Muscle of back (tissue), 11 donors: ENCODE measurements around the gene KRT72. TPM values are rescaled to one million over a fixed set of nuclear protein-coding genes. Genes with fewer than 3 reads are reported as not detected.

Experiments used
- DNase-seq, 3 donors: peaks; one replicate each; pipeline versions ENCODE4 v3.0.0 to v3.0.0-alpha.2; 2013
- polyA plus RNA-seq, 10 donors: library from polyadenylated mRNA; unstranded; fragments of 120-200 nt; gene quantifications; one replicate each; pipeline ENCODE4 v1.2.1, GENCODE V29; 2013; ENCODE audit not compliant: insufficient read length in 10 of 10

The KRT72 gene
- polyA plus RNA-seq, 10 donors, result 0.30 to 1.5 TPM; not detected in 8

DNA sequence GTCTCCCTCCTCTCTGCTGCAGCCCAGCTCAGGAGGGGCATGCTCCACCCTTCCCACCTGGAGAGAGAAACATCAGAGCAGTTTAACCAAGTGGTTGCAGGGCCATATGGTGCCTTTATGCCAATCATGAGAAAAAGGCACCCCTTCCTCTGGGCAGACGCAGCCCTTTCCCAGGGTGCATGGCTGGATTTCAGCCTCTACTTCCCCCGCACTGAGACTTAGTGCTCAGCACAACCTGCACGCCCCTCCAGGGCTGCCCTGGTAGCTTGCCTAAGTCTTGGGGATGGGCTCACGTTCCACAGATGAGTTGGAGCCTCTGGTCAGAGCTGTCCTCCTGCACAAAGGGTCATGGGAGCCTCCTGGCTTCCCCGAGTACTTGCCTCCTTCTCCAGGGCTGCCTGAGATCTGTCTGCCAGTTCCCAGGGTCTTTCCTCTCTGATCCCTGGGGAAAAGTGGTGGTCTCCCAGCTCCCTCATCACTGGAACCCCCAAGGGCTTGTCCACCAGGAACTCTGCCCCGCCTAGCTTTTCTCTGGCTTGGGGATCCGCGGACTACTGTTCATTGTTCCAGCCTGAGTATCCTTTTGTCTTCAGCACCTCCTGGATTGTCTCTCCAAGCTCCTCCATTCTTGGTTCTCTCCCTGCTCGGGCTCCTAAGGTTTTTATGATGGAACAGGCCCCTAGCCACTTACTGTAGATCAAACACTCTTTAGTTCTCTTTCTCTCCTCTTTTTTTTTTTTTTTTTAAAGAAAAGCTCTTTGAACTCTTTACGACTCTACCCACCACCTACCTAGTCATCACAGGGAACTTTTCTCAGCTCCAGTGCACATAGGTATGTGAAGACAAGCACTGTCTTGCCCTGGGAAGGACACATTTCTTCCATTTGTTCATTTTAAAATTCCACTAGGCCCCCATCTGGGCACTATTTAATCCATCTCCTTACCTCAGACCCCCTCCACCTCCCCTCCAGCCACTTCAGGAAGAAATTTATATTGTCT, 21.5 kb downstream of the KRT72 start:
- DNase-seq, result no peak

DNA sequence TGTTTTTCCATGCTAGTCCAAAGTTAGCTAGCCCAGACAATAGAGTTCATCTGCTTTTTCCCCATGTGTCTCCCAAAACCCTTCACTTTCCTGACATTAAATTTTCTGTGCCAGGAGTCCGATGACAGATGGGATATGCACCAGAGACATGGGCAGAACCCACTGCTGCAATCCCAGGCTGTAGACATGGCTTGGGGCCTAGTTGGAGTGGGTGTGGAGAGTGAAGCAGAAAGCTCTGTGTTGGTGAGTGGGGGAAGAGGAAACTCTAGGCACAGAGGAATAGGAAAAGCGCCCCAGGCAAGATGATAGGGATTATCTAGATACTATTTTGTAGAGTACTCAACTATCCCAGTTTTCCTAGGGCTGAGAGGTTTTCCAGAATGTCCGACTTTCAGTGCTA, 22.8 kb downstream of the KRT72 start:
- no peak for DNase-seq

DNA sequence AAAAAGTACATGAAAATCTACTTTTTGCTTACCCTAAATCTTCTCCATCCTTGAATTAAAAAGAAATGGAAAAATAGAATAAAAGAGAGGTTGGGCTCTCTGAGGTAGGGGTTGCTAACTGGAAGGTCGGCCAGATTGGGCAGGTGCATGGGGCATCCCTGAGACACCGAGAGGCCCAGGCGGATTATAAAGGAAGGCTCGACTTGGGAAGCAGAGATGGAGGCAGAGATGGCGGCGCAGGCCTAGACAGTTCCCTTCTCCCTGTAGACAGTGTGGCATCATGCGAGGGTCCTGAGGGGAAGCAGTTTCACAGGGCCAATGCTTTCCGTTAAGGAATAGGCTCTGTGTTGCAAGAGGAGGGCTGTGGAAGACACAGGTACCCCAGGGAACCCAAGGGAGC, 23.9 kb downstream of the KRT72 start:
- no peak for DNase-seq

DNA sequence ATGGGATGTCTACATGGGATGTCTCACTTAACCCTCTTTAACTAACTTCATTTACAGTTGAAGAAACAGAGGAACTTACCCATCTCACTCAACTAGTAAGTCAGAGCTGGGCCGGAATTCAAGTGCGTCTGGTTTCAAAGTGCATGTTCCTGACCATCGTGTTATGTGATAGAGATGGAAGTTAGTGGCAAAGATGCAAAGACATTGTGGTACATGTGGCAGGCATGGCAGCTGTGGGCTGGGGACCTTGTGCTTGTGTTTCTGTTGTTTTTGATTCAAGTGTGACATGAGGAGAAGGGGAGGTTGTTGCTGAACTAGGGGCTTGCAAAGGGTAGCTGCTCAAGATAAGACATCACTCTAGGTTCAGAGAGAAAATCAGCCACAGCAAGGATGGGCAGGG, 25.3 kb downstream of the KRT72 start:
- DNase-seq, result no peak

DNA sequence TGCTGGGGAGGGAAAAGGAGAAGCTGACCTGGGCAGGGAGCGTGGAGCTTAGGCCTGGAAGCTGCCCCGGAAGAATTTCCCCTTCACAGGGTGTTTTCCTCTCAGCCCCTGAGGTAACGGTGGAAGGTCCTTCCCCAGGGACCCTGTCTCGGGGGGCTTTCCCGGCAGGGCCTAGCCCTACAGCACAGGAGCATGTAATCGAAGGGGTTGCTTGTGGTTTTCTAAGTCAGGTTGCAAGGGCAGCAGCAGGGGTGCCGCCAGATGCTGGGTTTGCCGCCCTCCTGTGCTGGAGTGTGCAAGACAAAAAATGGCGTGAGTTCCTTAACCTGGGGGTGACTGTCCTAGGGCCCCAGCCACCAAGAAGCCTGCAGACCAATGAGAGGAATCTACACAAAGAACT, 26.0 kb downstream of the KRT72 start:
- DNase-seq, result no peak

DNA sequence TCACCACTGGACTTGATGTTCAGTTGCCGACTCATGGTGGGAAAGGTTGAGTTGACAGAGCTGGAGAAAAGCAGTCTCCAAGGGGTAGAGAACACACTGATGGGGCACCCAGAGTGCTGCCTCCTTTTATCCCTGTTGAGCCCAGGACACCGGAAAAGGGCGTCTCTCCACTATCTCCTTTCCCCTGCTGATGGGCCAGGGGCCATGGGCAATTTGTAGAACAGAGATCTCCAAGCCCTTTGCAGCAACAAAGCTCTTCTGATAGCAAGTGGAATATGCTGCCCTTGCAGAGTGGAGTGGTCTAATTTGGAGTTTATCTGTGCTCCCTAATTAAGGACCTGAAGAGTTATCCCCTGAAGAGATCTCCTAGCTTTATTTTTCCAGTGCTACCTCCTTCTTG, 27.5 kb downstream of the KRT72 start, which contains the start of gene KRT74:
TSS of gene KRT74 (minus strand) at position 101 of the 400 bp plus-strand sequence. CDS start at position 35, 66 bp downstream.
- DNase-seq, result no peak

DNA sequence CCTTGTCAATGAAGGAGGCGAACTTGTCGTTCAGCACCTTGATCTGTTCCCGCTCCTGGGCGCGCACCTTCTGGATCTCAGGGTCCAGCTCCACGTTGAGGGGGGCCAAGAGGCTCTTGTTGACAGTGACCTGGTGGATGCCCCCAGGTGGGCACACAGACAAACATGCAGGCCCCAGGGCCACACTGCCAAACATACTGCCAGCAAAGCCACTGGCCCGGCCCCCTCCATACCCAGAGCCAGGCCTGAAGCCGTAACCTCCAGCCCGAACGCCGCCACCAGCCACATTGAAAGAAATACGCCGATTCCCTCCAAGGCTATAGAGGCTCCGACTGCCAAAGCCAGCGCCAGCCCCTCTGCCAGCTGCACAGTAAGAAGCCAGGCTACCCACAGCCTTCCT, 28.0 kb downstream of the KRT72 start:
- DNase-seq, result no peak

DNA sequence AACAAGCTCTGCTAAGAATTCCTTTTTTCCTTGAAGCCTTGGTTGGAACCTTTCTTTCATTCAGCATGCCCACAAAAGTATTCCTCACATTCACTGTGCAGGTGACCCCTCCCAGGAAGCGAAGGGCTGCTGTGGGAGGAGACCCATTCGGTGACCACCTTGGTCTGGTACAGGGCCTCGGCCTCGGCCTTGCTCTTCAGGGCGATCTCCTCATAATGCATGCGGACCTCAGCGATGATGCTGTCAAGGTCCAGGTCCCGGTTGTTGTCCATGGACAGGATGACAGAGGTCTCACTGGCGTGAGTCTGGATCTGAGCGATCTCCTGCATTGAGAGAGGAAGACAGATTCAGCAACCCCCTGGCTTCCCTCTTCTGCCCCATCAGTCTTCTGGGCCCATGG, 30.8 kb downstream of the KRT72 start:
- DNase-seq, result no peak

DNA sequence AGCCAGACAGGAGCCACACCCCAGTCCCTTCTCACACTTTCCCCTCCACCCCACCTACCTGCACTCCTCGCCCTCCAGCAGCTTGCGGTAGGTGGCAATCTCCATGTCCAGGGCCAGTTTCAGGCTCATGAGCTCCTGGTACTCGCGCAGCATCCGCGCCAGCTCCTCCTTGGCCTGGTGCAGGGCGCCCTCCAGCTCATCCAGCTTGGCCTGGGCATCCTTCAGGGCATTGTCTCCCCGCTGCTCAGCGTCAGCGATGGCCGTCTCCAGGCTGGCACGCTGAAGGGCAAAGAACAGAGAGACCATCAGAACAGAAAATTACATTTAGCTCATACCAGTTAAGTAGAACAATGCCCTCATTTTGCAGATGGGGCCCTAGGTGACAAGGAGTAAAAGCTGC, 33.2 kb downstream of the KRT72 start:
- no peak for DNase-seq

DNA sequence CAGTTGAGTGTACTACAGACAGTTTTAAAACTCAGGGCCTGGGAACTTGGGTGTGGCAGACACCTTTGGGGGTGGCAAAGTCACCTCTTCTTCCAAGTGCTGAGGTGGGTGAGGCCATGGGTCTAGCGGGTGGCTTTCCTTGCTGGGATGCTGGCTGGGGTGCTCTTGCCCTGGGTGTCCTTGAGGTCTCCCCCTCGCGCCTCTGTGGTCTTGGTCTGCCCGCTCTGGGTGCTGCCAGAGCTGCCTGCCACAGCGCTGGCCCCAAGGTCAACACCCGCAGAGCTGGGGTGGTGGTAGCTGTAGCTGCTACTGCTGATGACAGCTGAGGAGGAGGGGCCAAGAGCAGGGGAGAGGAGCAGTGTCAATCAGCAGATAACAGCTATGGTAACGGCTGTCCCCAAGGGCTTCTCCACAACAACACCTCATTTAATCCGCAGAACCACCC, 34.4 kb downstream of the KRT72 start:
- DNase-seq, result no peak

DNA sequence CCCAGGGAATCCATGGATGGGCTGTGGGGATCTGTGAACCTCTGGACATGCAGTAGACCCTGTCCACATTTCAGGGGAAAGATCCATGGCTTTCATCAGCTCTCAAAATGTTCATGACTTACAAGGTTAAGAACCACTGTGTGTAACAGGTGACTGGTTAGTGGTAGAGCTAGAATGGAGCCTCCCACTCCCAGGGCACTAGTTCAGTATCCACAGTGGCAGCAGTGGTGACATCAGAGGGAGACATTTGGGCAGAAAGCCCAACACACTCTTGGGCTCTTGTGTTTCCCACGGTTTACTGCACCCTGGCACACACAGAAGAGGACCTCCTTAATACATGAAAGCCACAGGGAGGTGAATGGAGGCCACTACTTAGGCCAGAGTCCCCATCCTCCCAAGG, 36.7 kb downstream of the KRT72 start:
- no peak for DNase-seq

DNA sequence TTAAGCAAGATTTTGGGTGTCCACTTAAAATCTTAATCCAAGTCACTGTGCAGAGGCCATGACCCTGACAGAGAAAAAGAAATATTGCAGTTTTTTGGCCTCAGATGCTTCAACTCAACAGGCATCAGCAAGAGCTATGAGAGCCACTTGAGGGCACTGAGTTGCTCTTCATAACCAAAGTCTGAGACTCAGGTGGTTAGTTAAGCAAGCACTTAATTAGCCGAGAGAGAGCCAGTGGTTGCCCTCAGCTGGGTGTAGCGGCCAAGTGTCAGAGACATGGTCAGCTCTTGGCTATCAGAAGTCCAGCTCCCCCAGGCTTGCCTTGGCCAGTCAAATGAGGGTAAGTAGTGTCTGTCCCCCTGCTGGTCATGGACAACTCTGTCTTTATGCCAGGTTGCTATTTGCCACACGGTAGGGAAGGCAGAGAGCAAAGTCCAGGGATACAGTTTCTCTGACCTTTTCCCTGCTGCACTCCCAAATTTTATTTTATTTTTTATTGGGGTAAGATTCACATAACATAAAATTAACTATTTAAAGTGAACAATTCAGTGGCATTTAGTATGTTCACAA, 39.3 kb downstream of the KRT72 start:
- no peak for DNase-seq

DNA sequence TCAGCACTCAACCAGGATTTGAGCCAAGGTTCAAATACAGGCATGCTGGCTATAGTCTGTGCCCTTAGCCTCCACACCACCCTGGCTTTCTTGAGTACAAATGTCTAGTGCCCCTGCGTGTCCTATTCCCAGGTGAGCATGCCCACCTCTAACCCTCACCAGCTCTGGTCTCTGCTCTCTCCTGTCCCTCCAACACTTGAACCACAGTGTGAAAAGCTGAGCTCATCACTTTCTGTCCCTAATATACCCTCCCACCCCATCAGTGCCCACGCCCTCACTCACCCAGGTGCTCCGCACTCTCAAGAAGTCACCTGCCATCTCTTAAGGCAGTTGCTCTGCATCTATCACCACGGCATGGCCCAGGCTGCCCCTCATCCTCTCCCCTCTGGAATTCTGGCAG, 41.3 kb downstream of the KRT72 start:
- no peak for DNase-seq

DNA sequence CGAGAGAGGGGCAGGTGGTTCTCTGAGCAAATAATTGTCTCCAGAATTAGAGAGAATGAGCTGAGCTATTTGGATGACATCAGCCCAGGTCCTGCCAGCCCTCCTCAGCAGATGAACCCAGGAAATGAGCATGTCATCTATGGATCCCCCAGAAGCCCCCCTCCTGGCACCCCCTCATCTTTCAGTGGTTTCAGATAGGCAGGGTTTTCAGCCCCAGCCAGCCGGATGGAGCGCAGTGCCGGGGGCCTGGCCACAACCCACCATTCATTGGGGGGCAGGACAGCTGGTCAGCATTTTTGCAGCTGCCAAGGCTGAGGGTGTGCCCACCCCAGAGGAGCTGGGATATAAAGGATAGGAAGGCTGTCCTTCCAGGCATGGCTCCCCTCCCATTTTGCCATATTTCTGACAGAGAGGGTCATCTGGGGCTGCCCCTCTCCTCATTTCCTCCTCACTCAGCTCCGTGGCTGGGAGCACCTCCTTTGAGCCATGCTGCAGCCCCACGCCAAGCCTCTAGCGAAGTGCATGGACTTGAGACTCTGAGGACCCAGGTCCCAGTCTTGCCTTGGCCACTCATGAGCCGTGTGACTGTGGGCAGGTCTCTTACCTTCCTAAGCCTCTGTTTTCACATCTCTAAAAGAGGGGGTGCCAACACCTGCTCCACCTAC, 42.4 kb downstream of the KRT72 start:
- peak in 1 of 3 donors; percentile 49 for DNase-seq

DNA sequence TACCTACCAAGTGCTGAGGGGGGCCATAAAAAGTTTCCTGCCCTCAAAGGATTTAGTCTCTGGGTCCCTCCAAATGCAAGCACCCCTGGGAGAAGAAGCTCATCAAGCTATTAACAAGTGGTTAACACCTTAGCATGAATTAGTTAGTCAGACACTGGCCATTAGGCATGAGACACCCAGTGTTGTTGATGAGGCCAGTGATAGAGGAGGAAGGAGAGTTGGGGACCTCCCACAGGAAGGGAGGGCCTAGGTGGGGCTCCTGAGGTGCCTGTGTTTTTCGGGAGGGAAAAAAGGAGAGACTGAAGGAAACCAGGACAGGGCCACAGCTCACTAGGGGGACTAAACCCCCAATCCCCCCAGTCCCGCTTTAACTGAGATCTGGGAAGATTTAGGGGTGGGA, 43.8 kb downstream of the KRT72 start:
- no peak for DNase-seq

DNA sequence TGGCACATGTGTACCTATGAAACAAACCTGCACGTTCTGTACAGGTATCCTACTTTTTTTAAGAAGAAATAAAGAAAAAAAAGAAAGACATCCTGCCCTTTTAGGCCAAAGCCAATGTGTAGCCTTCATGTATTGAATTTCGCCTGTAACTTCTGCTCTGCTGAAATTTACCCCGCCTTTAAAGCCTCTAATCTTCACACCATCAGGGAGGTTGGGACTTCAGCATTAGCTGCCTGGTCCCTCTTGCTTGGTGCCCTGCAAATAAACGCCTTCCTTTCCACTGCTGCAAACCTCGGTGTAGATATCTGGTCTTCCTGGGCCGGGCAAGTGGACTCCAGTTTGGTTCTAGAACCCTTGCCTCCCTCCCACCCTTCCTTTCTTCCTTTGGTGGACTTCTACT, 45.7 kb downstream of the KRT72 start:
- DNase-seq, result no peak

DNA sequence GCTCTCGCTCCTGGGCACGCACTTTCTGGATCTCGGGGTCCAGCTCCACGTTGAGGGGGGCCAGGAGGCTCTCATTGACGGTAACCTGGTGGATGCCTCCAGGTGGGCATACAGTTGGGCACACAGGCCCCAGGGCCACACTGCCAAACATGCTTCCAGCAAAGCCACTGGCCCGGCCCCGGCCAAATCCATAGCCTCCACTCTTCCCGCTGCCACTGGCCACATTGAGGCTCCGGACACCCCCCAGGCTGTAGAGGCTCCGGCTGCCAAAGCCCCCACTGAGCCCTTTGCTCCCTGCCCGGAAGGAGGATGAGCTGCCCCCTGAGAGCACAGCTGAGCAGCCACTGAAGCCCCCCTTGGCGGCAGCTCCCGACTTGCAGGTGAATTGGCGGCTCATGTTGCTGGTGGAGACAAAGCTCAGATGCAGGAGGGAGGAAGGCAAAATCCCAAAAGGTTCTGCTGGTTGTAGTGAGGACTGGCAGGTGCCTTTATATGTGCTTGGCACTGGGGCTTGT, 48.5 kb downstream of the KRT72 start, which contains the start of gene KRT71:
TSS of gene KRT71 (minus strand) at position 465 of the 515 bp plus-strand sequence. CDS start at position 397, 68 bp downstream.
- no peak for DNase-seq

DNA sequence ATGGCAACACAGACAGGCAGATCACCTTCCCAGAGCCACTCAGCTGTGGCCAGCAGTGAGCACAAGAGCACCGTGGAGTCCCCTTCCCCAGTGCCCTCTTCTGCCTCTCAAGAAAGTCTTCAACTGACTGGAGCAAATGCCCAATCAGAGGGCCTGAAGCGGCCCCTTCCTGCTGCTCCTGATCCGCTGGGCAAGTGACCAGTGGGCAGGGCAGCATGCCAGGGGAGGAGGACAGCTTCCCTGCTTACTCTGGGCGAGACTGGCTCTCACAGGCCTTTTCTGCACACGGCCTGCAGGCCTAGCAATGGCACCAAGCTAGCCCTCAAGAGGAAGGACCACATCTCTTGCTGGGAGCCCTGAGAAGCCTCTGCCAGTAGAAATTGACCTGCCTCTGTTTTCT, 49.2 kb downstream of the KRT72 start:
- DNase-seq, result no peak

DNA sequence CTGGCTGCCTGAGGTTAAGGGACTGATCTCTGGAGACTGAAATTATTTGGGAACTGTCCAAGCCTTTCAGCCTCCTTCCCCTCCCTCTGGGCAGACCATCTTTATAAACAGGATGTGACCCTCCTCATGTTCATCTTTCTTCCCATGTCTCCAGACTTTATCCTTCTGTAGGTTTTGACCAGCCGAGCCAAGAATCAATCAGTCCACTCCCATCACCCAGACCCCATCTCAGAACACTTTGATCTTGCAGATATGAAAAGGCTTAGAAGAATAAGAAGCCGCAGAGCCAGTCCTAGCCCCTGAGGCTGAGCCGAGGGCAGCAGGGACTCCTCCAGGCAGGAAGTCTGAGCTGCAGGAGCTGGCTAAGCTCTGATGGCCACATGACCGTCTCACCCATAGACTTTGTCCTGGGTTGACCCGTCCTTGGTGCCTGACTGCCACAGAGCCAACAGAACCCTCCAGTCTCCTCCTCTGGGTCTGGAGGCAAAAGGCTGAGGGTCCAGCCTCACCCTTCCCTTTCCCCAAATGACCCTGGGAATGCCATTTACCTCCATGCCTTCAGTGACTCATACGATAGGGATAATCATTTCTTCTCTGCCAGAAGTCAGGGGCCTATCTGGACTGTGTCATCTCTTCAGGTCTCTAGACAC, 49.9 kb downstream of the KRT72 start:
- DNase-seq, result no peak

DNA sequence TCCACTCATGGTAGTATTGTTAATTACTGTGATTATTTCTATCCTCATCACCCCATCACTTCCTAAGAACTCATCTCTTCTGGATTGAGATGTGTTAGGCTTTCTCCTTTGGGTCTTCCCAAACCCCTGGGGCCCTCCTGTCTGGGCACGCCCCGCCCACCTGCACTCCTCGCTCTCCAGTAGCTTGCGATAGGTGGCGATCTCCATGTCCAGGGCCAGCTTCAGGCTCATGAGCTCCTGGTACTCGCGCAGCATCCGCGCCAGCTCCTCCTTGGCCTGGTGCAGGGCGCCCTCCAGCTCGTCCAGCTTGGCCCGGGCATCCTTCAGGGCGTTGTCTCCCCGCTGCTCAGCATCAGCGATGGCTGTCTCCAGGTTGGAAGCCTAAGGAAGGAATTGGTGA, 55.1 kb downstream of the KRT72 start:
- no peak for DNase-seq

DNA sequence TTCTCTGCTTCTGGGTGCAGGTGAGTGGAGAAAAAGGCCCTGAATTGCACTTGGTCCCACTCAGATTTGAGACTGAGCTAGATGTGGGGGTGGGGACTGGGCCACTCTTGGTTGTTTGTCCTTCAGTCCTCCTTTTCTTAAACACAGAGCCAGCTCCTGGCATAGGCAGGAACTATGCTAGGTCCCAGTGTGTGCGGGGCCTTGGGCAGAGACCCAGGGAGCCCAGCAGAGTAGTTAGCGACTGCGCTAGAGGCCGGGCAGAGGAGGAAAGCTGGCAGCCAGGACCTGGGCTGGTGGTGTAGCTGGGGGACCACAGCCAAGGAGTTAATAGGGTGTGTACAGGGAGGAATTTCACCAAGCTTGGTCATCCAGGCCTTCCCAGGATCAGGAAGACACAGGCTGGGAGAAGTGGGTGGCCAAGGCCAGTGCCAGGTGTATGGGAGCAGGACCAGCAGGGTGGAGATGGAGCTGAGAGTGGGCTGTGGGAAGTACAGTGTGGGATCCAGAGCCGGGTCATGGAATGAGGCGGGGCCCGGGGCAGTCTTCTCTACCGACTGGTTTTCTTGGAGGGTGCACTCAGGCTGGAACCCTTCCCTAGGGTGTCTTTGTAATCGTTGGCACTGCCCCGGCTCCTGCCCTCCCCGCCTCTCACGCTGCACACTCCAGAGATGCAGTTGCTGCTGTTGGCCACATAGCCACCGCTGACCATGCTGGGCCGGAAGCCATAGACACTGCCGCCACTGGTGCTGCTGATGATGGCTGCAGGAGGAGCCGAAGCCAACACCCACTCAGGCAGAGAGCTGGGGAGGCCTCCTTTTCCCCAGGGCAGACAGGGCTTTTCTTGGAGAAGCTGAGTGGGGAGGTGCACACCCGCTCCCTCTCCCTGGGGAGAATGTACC, 57.0 kb downstream of the KRT72 start:
- DNase-seq, result no peak
